Pulmonary artery endothelial cell (primary cell): ENCODE data around the gene RNF208. TPM values are rescaled to one million over a fixed set of nuclear protein-coding genes. Genes with fewer than 3 reads are reported as not detected.

ENCODE experiments used
- DNase-seq: peaks from one replicate; pipeline ENCODE4 v3.0.0-alpha.2; 2011; ENCODE audit warnings: low read depth, low spot score
- total RNA-seq: library from RNA; depleted of rRNA; stranded (reverse); fragments of >200 nt; gene quantifications from 2 replicates; pipeline ENCODE4 v1.2.3, GENCODE V29; 2014

Gene RNF208
- total RNA-seq, 1 donor from 2014 or later, result 0.33 TPM

DNA sequence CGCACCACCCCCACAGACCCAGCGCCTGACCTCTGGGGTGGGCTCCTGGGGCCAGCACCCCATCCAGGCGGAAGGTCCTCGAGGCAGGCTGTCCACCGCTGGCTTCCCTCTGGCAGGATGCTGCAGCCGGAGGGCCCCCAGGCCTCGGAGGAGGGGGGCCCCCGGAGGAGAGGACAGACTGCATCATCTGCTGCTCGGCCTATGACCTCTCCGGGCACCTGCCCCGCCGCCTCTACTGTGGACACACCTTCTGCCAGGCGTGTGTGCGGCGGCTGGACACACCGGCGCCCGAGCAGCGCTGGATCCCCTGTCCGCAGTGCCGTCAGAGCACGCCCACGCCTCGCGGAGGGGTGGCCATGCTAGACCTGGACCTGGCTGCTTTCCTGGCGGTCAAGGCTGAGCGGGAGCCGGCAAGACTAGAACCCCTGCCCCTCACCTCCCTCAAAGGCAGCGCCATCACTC, 6.5 kb upstream of the RNF208 start:
- no peak for DNase-seq

DNA sequence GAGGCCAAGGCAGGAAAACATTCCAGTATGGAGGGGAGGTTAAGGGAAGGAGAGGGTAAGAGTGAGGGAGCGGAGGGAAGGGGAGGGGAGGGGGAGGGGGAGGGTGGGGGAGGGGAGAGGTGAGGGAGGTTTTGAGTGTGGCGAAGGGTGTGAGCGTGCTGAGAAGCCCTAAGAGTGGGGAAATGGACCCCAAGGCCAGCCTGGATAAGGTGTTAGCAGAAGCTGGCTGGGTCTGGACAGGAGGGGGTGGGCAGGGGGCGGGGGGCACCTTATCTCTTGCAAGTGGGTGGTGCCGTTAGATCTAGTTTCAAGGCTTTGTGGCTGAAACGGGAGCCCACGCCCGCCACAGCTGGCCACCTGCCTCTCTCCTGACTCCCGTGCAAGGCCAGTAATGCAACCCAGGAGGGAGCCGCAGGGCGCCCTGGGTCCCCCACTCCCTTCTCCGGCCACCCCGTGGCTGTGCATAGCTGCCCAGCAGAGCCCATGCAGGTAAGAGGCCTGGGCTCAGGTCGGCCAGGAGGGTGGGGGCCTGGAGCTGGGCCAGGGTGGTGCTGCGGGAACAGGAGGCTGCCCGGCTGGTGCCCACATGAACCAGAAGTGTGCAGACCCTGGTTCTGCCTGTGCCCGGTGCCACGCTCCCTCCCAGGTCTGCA, 5.9 kb upstream of the RNF208 start:
- DNase-seq, result no peak

DNA sequence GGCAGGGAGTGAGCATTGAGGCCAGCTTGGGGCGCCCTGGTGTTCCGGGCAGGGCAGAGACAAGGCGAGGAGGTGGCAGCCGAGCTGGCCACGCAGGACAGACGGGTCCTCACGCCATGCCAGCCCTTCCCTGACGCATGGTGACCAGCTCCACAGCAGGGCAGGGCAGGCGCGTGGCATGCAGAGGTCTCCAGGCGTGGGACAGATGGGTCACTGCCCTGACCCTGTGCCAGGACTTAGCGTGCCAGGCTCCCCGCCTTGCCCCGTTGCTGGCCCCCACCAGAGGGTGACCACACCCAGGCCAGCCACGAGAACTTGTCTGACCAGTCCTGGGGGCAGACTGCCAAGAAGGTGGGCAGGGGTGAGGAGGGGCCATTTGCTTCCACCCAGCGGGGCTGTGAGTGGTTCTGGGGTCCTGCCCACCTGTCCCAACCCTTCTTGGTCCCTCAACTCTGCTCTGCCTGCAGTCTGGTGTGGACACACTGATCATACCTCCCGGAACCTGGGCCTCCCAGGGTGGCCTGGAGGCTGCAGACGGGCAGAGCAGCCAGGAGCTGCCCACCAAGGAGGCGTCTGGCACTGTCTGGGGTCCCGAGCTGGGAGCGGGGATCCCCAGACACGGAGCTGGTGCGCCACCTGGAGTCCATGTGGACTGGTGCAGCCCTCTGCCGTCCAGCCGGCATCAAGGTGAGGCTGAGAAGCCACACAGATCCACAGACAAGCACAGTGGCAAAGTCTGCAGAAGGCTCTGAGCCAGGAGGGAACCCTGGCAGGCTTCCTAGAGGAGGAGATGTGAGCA, 5.2 kb upstream of the RNF208 start, which contains the start of gene RNF224:
TSS of gene RNF224 (plus strand) at position 449 of the 799 bp plus-strand sequence. CDS start 834 bp downstream, outside the sequence.
- DNase-seq, result peak; percentile 37

DNA sequence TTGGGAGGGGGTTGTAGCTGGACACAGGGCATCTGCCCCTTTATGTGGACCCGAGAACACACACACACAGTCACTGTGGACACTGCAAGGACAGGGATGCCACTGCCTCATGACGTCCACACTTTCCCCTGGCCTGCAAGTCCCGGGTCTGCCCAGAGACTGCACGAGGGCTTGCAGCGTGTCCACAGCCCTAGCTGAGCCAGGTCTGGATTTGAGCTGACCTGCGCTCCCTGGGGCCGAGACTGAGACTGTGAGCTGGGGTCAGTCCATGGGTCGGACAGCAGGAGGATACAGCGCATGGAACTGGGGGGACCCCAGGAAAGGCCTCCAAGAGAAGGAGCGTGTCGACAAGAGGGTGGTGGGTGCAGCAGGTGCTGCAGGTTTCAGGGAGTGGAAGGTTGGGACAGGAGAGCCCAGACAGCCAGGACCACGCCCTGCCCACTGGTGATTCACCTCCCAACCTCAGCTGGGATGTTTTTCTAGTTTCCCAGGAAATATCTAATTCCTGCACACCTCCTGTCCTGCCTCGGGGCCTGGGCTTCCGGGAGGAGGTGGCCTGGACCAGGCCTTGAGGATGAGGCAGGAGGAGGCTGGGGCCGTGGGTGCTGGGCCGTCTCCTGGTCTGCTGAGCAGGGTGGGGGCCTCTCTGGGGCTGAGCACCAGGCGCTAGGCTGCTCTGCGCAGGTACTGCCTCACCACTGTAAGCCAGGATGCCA, 4.5 kb upstream of the RNF208 start:
- DNase-seq, result no peak

DNA sequence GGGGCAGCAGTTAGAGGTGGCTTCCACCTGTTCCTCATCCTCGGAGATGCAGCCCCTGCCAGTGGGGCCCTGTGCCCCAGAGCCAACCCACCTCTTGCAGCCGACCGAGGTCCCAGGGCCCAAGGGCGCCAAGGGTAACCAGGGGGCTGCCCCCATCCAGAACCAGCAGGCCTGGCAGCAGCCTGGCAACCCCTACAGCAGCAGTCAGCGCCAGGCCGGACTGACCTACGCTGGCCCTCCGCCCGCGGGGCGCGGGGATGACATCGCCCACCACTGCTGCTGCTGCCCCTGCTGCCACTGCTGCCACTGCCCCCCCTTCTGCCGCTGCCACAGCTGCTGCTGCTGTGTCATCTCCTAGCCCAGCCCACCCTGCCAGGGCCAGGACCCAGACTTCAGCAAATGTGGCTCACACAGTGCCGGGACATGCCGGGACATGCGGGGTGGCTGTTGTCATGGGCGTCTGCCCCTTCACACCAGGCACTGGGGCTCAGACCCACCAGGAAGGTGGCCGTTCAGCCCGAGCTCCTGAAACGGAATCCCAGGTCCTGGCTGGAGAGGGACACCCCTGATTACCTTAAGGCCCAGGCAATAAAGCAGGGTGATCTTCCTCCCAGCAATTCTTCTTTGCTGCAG, 3.8 kb upstream of the RNF208 start:
- DNase-seq, result no peak

DNA sequence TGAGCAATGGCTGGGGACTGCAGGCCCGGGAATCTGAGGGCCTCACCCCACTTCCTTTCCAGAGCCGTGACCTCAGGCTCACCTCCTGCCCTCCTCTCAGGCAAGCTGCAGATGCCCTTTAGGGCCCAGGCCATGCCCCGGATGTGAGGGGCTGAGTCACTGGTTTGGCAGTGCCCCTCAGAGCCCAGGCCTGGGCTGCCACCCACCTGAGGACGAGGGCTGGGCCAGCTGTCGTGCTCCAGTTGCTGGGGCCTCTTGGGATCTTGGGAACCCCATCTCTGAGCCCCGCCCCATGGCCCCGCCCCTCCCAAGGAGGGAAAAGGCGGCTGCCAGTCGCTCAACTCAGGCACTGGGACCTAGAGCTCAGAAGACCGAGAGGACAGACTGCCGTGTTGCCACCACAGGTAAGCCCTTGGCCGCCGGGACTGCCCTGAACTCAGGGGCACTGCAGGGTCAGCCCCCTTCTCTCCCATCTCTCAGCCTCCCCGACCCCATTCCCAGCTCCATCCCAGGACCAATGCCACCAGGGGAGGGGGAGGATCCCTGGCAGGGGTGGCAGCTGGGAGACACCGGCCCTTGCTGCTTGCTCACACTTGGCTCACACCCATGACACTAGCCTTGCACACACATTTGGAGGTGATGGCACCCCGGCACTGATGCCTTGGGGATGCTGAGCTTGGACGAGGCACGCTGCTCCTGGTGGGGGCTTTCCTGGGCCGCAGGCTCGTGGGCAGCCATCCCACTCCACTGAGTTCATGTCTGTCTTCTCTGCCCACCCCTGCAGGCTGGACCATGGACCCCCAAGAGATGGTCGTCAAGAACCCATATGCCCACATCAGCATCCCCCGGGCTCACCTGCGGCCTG, 3.0 kb upstream of the RNF208 start, which contains the start of gene CYSRT1:
TSS of gene CYSRT1 (plus strand) at position 345 of the 865 bp plus-strand sequence. CDS start at position 793, 448 bp downstream.
- no peak for DNase-seq

DNA sequence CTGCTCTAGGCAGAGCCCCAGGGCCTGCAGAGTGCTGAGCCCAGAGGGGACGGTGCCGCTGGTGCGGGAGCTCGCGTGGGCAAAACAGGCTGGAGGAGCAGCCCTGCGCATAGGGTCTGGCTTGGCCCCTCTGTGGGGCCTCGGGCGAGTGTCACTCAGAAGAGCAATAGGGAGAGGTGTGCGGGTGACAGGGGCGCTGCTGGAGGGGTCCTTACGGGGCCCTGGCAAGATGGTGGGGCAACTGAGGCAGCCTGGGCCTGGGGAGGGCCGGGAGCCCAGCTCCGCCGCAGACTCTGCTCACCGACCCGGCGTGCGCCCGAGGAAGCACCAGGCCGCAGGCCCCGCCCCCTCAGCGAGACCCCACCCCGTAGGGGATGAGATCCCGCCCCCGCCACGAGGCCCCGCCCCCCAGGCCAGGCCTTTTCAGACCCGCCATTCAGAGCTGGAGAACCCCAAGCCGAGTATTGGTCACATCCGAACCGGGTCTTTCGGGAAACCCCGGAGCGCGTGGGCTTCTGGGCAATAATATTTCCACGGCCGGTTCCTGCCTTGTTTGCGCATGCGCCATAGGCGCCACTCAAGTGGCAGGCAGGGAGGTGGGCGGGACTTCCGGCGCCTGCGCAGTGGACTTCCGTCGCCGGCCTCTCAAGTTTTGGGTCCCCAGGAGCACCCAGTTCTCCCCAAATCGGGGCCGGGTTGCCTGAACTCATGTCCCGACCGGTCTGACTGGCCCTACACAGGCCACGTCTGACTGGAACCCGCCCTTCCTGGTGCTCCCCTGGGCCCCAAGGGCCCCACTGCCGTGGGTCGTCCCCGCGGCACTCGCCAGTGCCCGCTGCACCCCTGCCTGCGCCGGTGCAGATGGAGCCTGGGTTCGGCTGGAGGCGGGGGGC, 1.3 kb upstream of the RNF208 start:
- peak; percentile 94 for DNase-seq

DNA sequence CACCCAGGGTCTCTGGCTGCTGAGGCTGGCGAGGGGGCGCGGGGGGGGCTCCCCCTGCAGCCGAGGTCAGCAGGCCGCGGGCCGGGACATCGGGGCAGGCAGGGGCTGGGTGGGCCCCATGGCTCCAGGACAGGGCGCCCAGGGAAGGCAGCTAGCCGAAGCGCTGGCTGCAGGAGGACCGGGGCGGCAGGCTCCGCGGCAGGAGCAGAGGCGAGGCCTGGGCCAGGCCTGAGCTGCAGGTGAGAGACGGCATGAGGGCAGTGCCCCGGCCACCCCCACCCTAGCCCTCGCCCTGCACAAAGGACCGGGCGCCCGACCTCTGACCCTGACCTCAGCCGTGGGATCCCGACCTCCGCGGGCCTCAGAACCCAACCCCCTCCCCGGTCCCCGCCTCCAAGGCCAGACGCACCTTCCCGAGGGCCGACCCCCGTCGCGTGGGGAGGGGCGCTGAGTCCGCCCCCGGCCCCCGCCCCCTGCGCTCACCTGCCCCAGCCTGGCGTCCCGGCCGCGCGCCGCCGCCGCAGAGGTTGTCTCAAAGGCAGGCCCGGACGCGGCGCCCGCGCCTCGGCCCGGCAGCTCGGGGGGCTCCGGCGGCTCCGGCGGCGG, 431 bp downstream of the RNF208 start:
- DNase-seq, result no peak

DNA sequence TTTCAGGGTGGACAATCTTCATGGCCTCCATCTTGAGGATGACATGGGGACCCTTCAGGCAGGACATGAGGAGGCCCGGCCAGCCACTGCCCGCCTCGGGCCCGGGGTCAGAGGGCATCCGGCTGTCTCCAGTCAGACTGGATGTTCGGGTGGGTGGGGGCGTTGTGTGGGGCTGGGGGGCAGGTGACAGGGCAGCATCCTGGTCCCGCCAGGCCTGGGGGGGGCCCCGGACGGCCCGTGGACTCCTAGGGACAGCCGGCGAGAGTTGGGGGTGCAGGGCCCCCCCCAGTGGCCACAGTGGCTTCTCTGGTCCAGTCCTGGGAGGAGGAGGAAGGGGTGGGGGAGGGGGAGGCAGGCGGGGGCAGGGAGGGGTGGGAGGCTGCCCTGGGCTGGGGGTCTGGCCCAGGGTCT, 940 bp downstream of the RNF208 start:
- no peak for DNase-seq

DNA sequence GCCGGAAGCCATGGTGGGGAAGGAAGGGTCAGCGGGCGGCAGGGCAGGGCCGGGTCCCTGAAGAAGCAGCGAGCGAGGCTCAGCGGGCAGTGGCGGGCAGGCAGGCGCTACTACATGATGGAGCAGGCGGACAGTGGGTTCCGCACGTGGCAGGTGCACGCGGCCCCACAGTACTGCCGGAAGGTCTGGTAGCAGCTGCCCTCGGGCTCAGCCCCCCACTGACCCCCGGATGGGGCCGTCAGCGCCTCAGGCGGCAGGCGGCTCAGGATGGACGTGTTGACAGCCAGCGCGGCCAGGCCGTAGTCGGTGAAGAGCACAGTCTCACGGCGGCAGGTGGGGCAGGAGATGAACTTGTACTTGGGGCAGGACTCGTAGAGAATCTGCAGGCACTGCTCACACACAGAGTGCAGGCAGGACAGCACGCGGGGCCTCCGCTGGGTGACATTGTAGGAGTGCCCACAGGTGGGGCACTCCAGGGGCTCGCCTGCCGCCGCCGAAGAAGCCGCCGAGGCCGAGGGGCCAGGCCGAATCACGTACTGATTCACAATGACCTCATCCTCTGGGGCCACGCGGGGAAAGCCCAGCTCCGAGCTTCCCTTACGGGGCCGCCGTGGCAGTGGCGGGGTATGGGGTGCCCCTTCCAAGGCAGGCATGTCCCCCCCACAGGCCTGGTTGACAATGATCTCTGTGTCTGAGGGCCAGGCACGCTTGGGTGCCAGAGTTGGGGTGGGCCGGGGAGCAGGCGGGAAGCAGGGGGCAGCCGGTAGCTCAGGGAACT, 1.5 kb downstream of the RNF208 start:
- DNase-seq, result no peak

DNA sequence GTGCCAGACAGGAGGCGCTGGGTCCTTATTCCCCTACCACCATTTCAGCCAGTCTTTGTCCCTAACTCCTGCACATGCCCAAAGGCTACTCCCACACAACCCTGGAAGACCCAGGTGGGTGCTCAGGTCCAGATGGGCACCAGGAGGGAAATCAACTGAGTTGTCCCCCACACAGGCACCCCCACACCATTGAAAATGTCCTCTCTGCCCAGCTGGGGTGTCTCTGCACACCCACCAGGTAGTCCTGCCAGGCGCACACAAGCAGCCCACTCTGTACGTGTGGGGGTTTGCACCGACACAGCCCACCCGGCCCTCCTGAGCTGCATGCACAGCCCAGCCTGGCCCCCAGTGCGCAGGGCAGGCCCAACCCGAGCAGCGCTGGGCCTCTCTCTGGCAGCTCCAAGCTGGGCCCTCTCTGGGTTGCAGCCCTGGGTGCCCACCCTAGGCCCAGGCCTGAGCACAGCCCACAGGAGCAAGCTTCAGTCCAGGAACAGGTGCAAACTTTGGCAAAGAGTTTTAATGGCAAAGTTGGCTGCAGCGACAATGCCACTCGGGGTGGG, 2.2 kb downstream of the RNF208 start:
- DNase-seq, result no peak

DNA sequence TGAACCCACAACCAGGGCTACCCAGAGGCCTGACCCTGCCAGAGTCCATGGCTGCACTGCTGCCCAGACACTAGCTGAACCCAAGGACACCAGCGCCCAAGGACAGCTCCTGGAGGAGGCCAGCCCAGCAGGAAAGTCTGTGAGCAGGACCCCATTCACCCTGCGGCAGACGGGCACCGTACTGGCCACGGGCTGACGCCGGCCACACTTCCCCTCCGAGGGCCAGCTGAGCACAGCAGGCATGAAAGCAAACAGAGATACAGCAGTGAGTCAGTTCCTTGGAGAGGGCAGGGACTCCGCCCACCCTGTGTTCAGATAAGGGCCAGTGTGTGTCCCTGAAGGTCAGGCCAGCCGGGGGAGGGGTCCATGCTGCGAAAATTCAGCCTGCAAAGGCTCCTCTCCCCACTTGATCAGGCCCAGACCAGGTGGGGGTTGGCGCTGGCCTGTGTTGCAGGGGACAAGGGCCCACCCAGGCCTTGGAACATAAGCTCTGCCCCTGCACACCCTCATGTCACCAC, 3.2 kb downstream of the RNF208 start:
- DNase-seq, result no peak

DNA sequence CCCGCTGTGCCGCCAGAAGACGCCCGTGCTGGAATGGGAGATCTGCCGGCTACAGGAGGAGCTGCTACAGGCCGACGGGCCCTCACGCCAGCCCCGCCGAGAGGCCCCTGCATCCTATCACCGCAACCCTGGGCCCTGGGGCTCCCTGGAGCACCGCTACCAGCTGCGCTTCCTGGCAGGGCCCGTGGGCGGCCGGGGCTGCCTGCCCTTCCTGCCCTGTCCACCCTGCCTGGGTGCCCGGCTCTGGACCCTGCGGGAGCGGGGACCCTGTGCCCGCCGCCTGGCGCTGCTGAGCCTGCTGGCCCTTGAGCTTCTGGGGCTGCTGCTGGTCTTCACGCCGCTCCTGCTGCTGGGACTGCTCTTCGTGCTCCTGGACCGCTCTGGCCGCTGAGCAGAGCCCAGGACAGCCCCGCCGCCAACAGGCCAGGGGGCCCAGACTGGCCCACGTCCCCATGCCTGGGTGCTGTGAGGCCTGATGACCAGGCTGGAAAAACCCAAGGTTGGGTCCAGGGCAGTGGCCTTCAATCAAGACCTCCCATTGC, 3.8 kb downstream of the RNF208 start:
- DNase-seq, result no peak

DNA sequence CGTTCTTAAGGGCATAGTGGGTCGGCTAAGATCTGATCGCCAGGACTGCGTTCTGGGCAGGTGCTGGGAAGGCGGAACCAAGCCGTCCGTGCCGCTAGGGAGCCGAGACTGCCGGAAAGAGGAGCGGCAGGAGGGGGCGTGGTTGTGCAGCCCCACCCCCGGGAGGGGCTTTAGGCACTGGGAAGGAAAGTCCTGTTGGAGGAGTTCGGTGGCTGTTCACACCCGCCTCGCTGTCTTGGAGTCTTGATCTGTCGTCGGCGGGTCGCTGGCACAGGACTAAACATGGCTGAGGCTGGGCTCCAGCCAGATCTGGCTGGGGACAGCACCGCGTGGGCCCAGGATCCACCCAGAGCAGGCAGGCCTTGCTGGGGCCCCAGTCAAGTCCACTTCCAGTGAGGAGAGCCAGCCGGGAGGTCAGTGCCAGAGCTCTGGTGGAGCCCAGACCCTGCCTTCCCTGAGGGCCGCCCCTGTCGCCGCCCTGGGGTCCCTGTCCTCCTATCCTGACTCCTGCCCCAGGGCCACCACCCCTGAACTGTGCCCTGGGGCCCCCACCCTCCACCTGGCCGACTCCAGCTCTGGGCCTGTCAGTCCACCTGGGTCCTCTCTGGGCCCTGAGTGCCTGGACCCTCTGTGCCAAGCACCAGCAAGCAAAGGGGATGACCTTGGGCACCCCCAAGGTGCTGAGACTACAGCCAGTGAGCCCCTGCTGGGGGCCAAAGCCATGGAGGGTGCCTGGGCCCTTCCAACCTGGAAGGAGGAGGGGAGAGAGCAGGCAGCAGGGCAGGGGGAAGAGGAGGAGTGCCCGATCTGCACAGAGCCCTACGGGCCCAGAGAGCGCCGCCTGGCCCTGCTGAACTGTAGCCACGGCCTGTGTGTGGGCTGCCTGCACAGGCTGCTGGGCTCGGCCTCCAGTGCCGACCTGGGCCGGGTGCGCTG, 4.5 kb downstream of the RNF208 start:
- no peak for DNase-seq

DNA sequence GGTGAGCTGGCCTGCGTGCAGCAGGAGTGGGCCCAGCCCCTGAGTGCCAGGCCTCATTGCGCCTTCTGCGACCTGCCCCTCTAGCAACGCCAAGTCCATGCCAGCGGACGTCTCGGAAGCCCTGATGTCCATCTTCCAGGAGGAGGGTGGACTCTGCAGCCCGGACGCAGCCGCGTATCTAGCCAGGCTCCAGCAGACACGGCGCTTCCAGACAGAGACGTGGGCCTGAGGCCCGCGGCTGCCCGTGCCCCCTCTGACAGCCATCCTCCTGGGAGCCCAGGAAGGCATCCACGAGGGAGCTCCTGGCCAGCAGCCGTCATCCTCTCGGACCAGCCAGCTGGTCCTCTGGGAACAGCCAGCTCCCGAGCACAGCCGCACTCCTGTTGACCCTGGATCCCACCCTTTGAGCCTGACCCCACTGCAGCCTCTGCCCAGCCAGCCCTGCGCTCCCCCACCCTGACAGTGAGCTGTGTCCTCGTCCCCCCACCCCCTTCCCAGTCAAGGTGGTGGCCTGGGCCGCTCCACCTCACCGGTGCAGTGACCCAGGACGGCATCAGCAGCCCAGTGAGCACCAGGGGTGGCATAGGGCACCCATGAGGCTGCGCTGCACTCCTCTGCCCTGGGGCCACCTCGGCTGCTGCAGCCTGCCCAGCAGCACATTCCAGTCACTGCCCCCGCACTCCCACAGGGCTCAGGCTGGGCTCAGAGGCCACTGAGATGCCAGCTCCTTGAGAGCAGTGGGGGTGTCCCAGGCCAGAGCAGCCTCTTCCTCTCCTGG, 5.7 kb downstream of the RNF208 start:
- no peak for DNase-seq
